RPMI7951 (cell line): ENCODE data around the gene NEURL3. TPM values are rescaled to one million over a fixed set of nuclear protein-coding genes. Genes with fewer than 3 reads are reported as not detected.
A peak's percentile ranks its signal among the peaks of the same experiment; 100 is the strongest.
"Not testable (repeated sequence)": the region's sequence is repeated elsewhere in the genome, so short reads cannot be mapped to it uniquely, and the experiment has no call there.

ENCODE experiments used
- DNase-seq: peaks from one replicate; pipeline ENCODE4 v3.0.0-alpha.2; 2012; ENCODE audit warnings: low read depth
- total RNA-seq: library from RNA; depleted of rRNA; stranded (reverse); fragments of >200 nt; shearing (Covaris generic); gene quantifications from 2 replicates; pipeline ENCODE4 v1.2.3, GENCODE V29; 2014; rRNA removed

The NEURL3 gene, protein sequence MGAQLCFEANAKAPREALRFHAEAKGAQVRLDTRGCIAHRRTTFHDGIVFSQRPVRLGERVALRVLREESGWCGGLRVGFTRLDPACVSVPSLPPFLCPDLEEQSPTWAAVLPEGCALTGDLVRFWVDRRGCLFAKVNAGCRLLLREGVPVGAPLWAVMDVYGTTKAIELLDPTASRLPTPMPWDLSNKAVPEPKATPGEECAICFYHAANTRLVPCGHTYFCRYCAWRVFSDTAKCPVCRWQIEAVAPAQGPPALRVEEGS
- 0.48 TPM in 1 of 2 replicates, not detected in the other for total RNA-seq

DNA sequence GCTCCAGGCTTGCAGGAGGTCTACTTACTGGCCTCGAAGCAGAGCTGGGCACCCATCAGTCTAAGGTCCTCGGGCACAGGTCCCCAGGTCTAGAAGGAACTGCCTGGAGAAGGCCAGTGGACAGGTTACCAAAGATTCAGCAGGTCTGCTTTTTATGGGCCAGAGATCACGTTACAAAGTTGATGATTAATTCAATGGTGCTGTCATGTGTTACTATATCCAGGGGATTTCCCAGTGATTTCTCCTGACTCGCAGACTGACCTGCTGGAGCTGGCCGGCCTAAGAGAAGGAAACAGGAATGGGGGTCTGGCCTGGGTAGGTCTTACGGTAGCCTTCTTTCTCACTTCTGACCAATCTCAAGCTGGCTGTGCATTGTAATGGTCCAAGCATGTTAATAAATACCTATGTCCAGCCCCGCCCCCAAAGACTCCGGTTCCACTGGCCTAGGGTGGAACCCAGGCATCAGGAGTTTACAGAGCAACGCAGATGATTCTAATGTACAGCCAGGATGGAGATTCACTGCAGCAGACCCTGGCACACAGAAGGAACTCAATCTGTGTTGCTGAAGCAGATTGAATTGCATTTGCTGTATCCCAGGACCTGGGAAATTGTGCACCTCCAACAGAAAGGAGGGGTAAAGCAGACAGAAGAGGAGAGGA, at the start of gene NEURL3:
Gene NEURL3, minus strand, starts transcription at position 127 of the 659 bp plus-strand sequence. Its CDS starts 71 bp downstream, at position 56.
- peak; percentile 55 for DNase-seq

DNA sequence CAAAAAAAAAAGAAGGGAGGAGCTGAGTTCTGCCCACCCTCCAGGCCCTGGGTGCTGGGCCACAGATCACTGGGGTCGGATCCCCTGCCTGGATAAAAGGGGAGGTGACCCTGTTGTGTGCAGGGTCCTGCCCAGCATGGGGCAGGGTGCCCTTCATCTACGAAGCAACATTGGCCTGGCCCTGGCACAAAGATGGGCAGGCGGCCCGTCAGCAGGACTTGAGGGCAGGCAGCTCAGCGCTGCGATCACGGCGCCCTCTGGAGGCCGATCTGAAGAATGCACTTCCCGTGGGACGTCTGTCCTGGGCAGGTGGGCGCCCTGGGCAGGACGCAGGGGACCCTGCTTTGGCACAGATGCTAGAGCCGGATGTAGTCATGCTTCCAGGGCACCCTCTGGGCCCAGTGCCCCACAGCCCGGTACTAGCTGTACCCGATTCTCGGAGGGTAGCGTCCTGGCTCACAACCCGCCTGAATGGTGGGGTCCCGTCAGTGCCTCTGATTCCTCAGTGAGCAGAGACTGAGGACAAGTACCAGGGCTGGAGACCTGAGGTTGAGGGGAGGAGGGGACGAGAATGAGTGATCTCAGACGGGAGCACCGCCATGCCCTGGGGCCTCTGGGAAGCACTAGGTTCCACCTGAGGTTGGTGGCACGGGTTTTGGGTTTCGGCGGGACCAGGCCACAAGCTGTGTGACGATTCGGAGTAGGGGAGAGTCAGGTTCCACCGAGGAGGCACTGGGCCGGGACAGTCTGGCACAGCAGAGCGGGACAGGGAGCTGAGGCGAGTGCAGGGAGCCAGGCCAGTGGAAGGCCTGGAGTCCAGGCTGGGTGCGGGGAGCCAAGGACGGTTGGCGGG, 49.4 kb upstream of the NEURL3 start:
- DNase-seq = peak; percentile 59

DNA sequence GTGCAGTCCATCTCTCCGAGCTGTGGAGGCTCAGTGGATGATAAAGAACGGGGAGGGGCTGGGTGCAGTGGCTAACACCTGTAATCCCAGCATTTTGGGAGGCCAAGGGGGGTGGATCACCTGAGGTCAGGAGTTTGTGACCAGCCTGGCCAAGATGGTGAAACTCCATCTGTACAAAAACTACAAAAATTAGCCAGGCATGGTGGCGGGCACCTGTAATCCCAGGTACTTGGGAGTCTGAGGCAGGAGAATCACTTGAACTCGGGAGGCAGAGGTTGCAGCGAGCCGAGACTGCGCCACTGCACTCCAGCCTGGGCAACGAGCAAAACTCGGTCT, 48.8 kb upstream of the NEURL3 start:
- not testable (repeated sequence) for DNase-seq

DNA sequence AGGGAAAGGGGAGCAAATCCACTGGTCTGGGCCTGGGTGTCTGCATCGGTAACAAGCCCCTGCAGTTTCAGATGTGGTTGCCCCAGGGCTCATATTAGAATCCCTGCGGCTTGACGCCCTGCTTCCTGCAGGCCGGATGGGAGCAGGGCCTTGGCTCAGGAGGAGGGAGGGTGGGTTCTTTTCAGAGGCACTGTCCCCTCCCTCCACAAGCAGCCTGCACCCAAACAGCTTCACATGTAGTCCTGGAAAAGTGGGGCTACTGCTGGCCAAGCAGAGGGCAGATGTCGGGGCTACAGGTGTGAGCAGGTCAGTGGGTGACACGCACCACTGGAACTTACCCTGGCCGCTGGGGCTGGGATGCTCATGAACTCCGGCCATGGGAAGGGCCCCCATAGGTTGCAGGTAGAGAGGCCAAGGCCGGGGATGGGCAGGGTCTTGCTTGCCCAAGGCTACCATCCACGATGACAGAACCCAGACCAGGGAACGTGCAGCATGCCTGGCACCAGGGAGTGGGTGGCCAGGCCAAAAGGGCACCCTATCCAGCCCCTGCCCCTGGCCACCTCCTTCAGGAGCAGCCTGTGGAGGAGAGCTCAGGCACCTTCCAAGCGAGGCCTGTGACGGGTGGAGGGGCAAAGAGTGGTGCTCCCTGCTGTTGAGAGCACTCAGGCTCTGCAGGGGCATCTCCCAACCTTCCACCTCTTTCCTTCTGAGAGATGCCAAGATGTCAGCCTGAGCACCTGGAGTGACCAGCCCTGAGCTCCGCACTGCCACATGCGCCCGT, 48.2 kb upstream of the NEURL3 start:
- no peak for DNase-seq

DNA sequence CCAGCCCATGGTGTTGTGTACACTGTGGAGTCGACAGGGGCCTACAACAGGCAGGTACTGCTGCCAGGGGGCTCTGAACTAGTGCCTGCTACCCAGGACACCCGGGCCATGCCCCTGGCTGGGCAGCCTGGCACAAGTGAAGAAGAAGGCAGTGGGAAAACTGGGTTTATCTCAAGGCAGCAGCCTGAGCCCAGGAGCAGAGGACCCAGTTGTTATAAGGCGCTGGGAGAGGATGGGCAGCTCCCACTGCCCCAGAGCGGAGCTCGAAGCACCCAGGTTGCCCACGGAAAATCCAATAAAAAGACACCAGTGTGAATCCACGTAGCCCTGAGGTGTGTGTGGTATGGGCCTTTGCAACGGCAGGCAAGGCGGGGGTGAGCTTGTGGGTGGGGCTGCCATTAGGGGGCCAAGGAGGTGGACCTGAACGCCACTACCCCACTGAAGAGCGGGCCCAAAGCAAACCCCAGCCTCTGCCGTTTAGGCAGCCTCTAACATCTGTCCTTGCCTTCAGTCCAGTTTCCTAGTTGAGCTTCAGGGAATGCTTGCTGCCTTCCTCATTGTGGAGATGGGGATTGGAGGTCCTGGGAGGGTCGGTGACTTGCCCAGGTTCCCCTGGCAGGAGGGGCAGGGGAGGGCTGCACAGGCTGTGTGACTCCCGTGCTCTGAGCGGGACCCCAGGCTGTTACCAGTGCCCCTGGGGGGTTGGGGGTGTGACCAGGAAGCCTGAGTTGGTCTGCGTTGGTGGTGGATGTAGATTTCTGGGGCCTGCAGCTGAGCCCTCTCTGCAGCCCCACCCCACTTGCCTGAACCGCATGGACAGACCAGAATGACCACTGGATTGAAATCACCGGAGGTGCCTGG, 47.4 kb upstream of the NEURL3 start:
- peak; percentile 34 for DNase-seq

DNA sequence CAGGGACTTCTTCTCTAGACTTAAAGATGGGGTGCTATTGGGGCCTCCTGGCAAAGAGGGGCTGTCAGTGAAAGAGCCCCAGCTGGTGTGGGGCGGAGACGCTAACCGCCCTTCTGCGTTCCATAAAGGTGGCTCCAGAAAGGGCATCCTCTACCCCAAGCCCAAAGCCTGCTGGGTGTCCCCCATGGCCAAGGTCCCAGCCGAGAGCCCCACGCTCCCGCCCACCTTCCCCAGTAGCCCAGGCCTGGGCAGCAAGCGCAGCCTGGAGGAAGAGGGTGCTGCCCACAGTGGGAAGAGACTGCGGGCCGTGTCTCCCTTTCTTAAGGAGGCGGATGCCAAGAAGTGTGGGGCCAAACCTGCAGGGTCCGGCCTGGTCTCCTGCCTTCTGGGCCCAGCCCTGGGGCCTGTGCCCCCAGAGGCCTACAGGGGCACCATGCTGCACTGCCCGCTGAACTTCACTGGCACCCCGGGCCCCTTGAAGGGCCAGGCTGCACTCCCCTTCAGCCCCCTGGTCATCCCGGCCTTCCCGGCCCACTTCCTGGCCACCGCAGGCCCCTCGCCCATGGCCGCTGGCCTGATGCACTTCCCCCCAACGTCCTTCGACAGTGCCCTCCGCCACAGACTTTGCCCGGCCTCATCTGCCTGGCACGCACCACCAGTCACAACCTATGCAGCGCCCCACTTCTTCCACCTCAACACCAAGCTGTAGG, 46.6 kb upstream of the NEURL3 start:
- no peak for DNase-seq

DNA sequence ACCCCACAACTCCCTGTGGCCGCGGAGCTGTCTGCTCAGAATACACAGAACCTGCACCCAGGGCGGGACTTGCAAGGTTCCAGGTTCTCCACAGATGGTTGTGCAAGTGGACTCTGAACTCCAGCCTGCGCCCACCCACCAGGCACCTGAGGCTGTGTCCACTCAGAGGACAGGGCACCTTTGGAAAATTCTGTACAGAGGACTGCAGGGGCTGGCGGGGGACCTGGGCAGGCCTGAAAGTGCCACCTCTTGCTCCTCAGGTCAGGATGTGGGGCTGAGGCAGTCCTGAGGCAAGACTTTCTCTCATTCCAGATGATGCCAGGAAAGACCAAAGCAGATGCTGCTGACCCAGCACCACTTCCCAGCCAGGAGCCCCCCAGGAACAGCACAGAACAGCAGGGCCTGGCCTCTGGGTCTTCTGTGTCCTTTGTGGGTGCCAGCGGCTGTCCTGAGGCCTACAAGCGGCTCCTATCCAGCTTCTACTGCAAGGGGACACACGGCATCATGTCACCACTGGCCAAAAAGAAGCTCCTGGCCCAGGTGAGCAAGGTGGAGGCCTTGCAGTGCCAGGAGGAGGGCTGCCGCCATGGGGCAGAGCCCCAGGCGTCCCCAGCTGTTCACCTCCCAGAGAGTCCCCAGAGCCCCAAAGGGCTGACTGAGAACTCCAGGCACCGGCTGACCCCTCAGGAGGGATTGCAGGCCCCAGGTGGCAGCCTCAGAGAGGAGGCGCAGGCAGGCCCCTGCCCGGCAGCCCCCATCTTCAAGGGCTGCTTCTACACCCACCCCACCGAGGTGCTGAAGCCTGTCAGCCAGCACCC, 45.8 kb upstream of the NEURL3 start:
- DNase-seq = no peak

DNA sequence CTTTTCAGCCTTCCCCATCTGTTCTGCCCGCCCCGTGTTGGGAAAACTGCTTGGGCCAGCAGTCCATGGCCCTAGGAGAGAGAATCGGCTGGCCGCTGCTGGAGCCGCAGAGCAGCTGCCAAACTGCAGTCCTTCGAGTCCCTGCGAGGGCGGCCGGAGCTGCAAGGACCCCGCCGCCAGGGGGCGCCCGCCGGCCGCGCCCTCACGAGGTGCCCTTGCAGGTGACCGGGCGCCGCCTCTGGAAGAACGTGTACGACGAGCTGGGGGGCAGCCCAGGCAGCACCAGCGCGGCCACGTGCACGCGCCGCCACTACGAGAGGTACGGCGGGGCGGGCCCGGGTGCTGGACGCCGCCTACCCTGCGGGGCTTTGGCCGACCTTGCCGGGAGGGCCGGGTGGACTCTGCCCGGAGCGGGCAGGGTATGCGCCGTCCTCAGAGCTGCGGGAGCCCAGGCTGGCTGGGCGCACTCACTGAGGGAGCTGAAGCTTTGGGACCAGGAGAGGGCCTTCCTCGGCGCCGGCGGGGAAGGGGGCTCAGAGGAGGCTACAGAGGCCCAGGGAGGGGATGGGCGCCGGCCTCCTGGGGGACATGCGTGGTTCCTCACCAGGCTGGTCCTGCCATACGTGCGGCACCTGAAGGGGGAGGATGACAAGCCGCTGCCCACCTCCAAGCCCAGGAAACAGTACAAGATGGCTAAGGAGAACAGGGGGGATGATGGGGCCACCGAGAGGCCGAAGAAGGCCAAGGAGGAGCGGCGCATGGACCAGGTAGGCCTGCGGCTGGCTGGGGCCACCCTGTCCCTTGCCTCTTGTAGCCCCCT, 45.0 kb upstream of the NEURL3 start:
- DNase-seq = no peak

DNA sequence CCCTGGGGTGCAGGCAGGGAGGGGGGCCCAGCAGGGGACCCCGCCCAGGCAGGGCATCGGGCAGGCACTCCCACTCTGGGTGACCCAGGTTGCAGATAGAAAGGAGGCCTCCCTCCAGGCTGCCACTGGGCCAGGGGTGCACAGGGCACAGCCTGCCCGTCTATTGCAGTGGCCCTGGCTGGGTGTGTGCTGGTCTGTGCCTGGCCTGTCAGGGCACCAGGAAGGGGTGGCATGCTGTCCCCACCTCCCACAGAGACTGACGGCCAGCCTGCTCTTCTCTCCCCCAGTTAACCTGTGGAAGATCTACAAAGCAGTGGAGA, 44.3 kb upstream of the NEURL3 start:
- no peak for DNase-seq

DNA sequence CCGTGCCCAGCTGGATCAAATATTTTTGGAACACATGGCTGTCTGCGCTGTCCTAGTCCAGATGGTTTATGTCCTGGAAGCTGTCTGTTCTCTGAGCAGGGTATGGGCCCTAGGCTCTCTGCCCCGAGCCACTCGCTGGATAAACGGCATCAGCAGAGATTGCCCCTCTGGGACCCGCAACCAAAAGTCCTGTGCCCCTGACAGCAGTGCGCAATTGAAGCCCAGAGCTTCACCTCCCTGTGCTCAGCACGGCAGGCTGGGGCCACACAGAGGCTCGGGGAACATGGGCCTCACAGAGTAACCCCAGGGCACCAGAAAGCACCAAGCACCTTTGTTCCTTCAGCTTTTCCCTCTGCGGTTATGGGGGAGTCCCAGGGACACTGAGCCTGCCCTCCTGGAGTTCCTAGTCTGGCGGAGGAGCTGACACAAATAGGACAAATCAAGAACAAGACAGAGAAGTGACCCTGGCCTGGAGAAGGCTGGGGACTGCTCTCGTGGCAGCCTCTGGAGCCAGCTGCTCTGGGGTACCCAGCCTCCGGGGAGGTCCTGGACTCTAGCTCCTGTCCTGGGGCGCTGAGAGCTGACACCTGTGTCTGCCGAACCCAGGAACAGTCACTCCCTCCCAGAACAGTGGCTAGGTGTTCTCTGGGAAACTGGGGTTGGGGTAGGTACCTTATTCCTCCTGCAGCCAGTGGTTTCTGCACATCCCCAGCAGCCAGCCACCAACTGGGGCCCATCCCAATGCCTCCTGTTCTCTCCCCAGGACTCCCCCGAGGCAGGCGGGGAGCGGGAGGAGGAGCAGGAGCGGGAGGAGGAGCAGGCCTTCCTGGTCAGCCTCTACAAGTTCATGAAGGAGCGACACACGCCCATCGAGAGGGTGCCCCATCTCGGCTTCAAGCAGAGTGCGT, 43.7 kb upstream of the NEURL3 start:
- DNase-seq = no peak

DNA sequence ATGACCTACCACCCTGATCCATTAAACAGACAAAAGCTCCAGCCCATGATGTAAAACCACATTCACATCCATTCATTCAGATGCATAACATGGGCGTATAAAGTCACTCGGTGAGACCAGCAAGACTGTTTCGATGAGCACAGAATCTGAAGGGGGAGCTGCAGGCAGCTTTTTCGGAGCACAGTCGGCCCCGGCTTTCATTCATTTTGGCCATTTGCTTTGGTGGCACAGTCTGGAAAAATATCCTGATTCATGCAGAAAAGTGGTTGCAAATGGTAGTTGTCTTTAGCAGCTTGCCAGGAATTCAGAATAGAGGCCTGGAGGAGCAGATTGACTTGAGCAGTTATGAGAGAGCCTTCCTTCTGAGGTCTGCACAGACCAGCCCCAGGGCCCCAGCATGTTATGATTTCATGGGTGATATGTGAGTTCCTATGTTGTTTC, 42.6 kb upstream of the NEURL3 start:
- DNase-seq = no peak

DNA sequence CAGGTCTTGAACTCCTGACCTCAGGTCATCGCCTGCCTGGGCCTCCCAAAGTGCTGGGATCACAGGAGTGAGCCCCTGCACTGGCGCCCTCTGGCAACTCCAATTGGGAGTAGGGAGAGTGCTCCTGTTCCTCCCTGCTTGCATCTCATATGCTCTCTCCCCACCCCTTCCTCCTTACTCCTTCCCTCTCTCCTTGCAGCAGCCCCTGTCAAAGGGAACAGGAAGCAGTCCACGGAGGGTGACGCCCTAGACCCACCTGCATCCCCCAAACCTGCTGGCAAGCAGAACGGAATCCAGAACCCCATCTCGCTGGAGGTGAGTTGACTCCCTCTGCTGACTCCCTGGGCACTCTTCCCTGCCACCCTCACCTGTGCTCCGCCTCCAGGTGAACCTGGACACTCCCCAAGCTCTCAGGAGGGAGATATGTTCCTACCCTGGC, 42.1 kb upstream of the NEURL3 start:
- DNase-seq = no peak

DNA sequence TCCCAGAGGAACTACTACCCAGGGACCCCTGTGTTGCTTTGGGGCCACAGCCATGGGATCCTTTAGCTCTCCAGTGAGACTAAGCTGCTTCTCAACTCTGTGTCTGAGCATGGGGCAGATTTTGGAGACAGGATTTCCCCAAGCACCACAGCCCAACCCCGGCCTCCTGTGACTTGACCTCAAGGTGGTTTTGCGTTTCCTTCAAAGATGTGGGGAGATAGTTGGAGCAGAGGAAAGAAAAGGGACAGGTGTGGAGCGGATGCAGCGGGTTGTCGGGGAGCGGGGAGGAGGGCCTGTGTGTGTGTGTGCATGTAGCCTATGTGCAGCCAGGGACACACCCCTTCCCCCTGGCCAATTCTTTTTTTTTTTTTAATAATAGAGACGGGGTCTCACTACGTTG, 41.6 kb upstream of the NEURL3 start:
- no peak for DNase-seq

DNA sequence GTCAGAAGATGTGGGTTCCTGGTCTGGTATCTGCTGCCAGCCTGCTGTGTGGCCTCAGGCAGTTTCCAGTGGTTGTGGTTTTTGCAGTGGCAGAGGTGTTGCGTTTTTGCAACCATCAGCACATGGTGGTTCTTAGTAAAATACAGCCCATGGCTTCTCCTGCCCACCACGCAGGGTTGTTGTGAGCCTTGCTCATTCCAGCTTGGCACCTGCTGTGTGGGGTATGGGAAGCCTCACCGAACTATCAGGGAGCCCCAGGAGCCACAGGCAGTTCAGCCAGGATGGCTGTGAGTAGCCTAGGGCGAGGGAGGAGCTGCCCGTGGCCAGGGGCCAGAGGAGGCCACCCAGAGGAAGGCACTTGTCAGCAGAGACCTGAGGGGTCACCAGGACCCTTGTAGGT, 41.2 kb upstream of the NEURL3 start:
- no peak for DNase-seq

DNA sequence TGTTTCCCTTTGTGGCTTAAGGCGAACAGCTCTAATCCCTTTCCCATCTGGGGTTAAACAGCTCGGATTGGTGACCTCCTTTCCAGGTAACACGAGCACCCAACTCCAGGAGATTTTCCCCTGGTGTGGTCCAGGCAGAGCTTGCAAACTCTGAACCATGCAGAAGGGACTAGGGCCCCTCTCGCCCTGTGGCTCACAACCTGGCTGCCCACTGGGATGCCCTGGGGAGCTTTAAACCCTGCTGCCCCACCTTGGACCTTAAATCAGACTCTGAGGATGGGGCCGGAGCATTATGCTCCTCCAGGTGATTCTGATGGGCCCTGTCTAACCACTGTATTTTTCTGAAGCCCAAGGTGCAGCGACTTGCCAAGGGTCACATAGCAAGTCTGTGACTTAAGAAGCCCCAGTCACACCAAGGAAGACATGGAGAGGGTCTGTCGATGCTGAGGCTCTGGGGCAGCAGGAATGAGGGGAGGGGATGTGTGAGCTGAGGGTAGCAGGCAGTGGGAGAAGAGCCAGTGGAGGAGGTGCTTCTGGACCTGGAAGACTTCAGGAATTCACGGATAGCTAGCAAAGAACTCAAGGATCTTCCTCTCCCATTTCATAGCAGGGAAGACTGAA, 37.3 kb upstream of the NEURL3 start:
- DNase-seq = no peak

DNA sequence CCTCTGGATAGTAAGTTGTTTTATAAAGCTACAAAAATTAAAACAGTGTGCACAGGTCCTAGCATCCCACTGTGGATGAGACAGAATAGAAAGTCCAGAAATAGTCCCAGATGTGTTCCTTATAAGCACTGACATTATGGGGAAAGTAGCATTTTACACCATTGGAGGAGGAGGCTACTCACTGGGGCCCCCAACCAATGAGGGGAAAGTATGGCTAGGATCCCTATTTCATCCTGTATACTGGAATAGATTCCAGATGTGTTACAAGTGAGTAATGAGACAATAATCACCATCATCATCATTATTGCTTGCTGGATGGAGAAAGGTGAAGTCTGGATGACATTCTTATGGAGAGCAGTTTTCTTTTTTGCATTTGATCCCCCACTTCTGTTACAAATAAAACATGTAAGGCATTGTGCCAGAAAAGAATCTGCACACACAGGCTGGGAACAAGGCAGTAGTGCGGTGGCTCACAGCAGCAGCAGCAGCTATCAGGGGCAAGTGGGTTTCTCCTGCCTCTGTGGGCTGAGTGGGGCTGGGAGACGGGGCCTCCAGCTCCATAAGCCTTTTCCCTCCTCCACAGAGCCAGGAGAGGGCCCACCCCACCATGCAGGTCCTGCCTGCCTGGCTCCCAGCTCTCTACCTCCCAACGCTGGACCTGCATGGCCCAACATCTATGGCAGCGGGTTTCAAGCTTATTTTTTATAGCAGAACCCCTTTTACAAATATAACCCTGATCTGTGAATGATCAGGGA, 36.4 kb upstream of the NEURL3 start:
- DNase-seq = peak; percentile 61
